ENCODE data around the gene REC8.
A peak's percentile ranks its signal among the peaks of the same experiment; 100 is the strongest.

The REC8 gene
- long read RNA-seq = 0 reads

GRCh38 chr14:24171422-24172260, at the start of gene REC8:
Gene REC8, plus strand, starts transcription at chr14:24172080. Its CDS starts 473 bp downstream, at chr14:24172553.
- Histone ChIP-seq H3K4me3 (replicated peaks; ENCODE audit: insufficient read depth, low read length) (no peak within 1 kb of the TSS), H3K27me3 (ENCODE audit: insufficient read depth, poor library complexity, severe bottlenecking) (no peaks in the 10 kb centered on the region), H3K27ac (replicated peaks) (no peak within 1 kb of the TSS)
- DNase-seq (ENCODE audit: low read depth in 1 of 2, low spot score in 1 of 2) = no peak
- TF ChIP-seq GABPA (IDR thresholded peaks at IDR 0.05; ENCODE audit: low read depth) (no peak), REST (IDR thresholded peaks at IDR 0.05; ENCODE audit: insufficient replicate concordance, low read depth) (no peak), CTCF (IDR thresholded peaks at IDR 0.05; ENCODE audit: insufficient read depth, low read length) (no peak), SPI1 (IDR thresholded peaks at IDR 0.05; ENCODE audit: borderline replicate concordance, low read depth) (no peak), POLR2AphosphoS5 (IDR thresholded peaks at IDR 0.05; ENCODE audit: low read depth) (no peak)

GRCh38 chr14:24122416-24122815, 49.5 kb upstream of the REC8 start:
- no peaks in the 10 kb centered on the region for H3K27me3 ChIP-seq (ENCODE audit: insufficient read depth, poor library complexity, severe bottlenecking)
- no peak for DNase-seq (ENCODE audit: low read depth in 1 of 2, low spot score in 1 of 2)
- no peak overlapping the region for H3K27ac ChIP-seq (replicated peaks)
- no peak overlapping the region for H3K4me3 ChIP-seq (replicated peaks; ENCODE audit: insufficient read depth, low read length)
- TF ChIP-seq CTCF (IDR thresholded peaks at IDR 0.05; ENCODE audit: insufficient read depth, low read length) (no peak), SPI1 (IDR thresholded peaks at IDR 0.05; ENCODE audit: borderline replicate concordance, low read depth) (no peak), GABPA (IDR thresholded peaks at IDR 0.05; ENCODE audit: low read depth) (no peak), REST (IDR thresholded peaks at IDR 0.05; ENCODE audit: insufficient replicate concordance, low read depth) (no peak), POLR2AphosphoS5 (IDR thresholded peaks at IDR 0.05; ENCODE audit: low read depth) (no peak)

- no peak for DNase-seq (ENCODE audit: low read depth in 1 of 2, low spot score in 1 of 2)
- H3K27me3 ChIP-seq (ENCODE audit: insufficient read depth, poor library complexity, severe bottlenecking) = no peaks in the 10 kb centered on the region
- no peak overlapping the region for H3K4me3 ChIP-seq (replicated peaks; ENCODE audit: insufficient read depth, low read length)
- TF ChIP-seq GABPA (IDR thresholded peaks at IDR 0.05; ENCODE audit: low read depth) (no peak), REST (IDR thresholded peaks at IDR 0.05; ENCODE audit: insufficient replicate concordance, low read depth) (no peak), SPI1 (IDR thresholded peaks at IDR 0.05; ENCODE audit: borderline replicate concordance, low read depth) (no peak), CTCF (IDR thresholded peaks at IDR 0.05; ENCODE audit: insufficient read depth, low read length) (no peak), POLR2AphosphoS5 (IDR thresholded peaks at IDR 0.05; ENCODE audit: low read depth) (0 out of 2 replicates have a peak, but pooled peaks have one; percentile 16)
- no peak overlapping the region for H3K27ac ChIP-seq (replicated peaks)
Measured at GRCh38 chr14:24122898-24123297, 49.0 kb upstream of the REC8 start.

All from HL-60 (cell line).